Ascending aorta (tissue), 2 donors: ENCODE results near the gene CSMD2. TPM values are rescaled to one million over a fixed set of nuclear protein-coding genes. Genes with fewer than 3 reads are reported as not detected.

Experiments
- DNase-seq, 2 donors: peaks; one replicate each; pipeline ENCODE4 v3.0.0-alpha.2; 2019; ENCODE audit warnings: low spot score in 2 of 2
- H3K27ac ChIP-seq, 2 donors: fragments of 200-600 bp; sonication (generic); one replicate each; pipeline ENCODE4 v1.5.1; 2016 to 2017; ENCODE audit warnings: mild to moderate bottlenecking in 1 of 2
- H3K27me3 ChIP-seq: fragments of 200-600 bp; sonication (generic); one replicate; pipeline ENCODE4 v1.5.1; 2017
- H3K36me3 ChIP-seq, 2 donors: fragments of 200-600 bp; sonication (generic); one replicate each; pipeline ENCODE4 v1.5.1; 2016
- H3K4me1 ChIP-seq, 2 donors: fragments of 200-600 bp; sonication (generic); one replicate each; pipeline ENCODE4 v1.5.1; 2016 to 2017; ENCODE audit warnings: mild to moderate bottlenecking in 1 of 2
- H3K4me3 ChIP-seq, 2 donors: fragments of 200-600 bp; sonication (generic); one replicate each; pipeline ENCODE4 v1.5.1; 2016 to 2017; ENCODE audit warnings: mild to moderate bottlenecking in 1 of 2
- H3K9me3 ChIP-seq, 2 donors: fragments of 200-600 bp; sonication (generic); one replicate each; pipeline ENCODE4 v1.5.1; 2016
- CTCF ChIP-seq, 3 experiments: fragments of 200-600 bp in 2 of 3; fragments of 450-650 bp in 1 of 3; sonication (generic) in 2 of 3; IDR thresholded peaks; one replicate each; pipeline ENCODE4 v1.5.1; 2016 to 2019; ENCODE audit warnings: antibody characterized with exemption in 3 of 3, mild to moderate bottlenecking in 1 of 3, moderate library complexity in 1 of 3
- intact Hi-C: fragments of 100-400 bp; cut with DNase I; formaldehyde crosslinking; loops from one replicate; pipeline ENCODE4 v1.15.1; 2023
- total RNA-seq: library from RNA; depleted of rRNA; stranded (reverse); fragments of >200 nt; gene quantifications from one replicate; pipeline ENCODE4 v1.1.0, GENCODE V29; 2016

CSMD2 gene
- total RNA-seq, 1 donor from 2014 or later, result 10.9 TPM

- H3K4me3 ChIP-seq, result no peak overlapping the region
- no peak for TF ChIP-seq CTCF (IDR thresholded peaks at IDR 0.05)
- H3K36me3 ChIP-seq, result no peaks in the 10 kb centered on the region
- no peak overlapping the region for H3K27ac ChIP-seq
- H3K9me3 ChIP-seq, result no peaks in the 10 kb centered on the region
- H3K27me3 ChIP-seq, result no peaks in the 10 kb centered on the region
- intact Hi-C loops, result no loop called here
- H3K4me1 ChIP-seq, result no peaks in the 10 kb centered on the region
- no peak for DNase-seq
These were observed 632.1 kb downstream of the CSMD2 start for GRCh38 chr1:33532936-33533335.

GRCh38 chr1:33532250-33532649, 632.8 kb downstream of the CSMD2 start:
- Histone ChIP-seq H3K27ac (no peak overlapping the region), H3K27me3 (no peaks in the 10 kb centered on the region), H3K9me3 (no peaks in the 10 kb centered on the region), H3K4me1 (no peaks in the 10 kb centered on the region), H3K4me3 (no peak overlapping the region), H3K36me3 (no peaks in the 10 kb centered on the region)
- TF ChIP-seq CTCF (IDR thresholded peaks at IDR 0.05), result no peak
- intact Hi-C loops, result no loop called here
- no peak for DNase-seq

GRCh38 chr1:33529957-33530356, 635.1 kb downstream of the CSMD2 start:
- no peak overlapping the region for H3K4me3 ChIP-seq
- intact Hi-C loops, result no loop called here
- H3K9me3 ChIP-seq, result no peaks in the 10 kb centered on the region
- H3K4me1 ChIP-seq, result no peaks in the 10 kb centered on the region
- TF ChIP-seq CTCF (IDR thresholded peaks at IDR 0.05), result no peak
- DNase-seq, result no peak
- H3K27ac ChIP-seq, result no peak overlapping the region
- H3K27me3 ChIP-seq, result no peaks in the 10 kb centered on the region
- no peaks in the 10 kb centered on the region for H3K36me3 ChIP-seq

GRCh38 chr1:33527934-33528333, 637.1 kb downstream of the CSMD2 start:
- TF ChIP-seq CTCF (IDR thresholded peaks at IDR 0.05), result no peak
- intact Hi-C loops, result no loop called here
- Histone ChIP-seq H3K27ac (no peak overlapping the region), H3K9me3 (no peaks in the 10 kb centered on the region), H3K4me1 (no peaks in the 10 kb centered on the region), H3K36me3 (no peaks in the 10 kb centered on the region), H3K27me3 (no peaks in the 10 kb centered on the region), H3K4me3 (no peak overlapping the region)
- DNase-seq, result no peak

GRCh38 chr1:33524586-33524985, 640.4 kb downstream of the CSMD2 start:
- no peak overlapping the region for H3K27ac ChIP-seq

More at GRCh38 chr1:33524586-33524985, 640.4 kb downstream of the CSMD2 start:
- Histone ChIP-seq H3K4me1 (no peaks in the 10 kb centered on the region), H3K27me3 (no peaks in the 10 kb centered on the region), H3K36me3 (no peaks in the 10 kb centered on the region), H3K4me3 (no peak overlapping the region), H3K9me3 (no peaks in the 10 kb centered on the region)
- TF ChIP-seq CTCF (IDR thresholded peaks at IDR 0.05), result no peak
- no peak for DNase-seq
- intact Hi-C loops, result no loop called here
